GM15510 (cell line): Measurements from ENCODE around the gene SRSF2.

Source experiments
- POLR2A ChIP-seq: IDR thresholded peaks from 3 replicates; pipeline ENCODE4 v1.6.1; 2011; ENCODE audit warnings: borderline replicate concordance; ENCODE audit not compliant: insufficient read length; ENCODE audit errors: extremely low read depth

The SRSF2 gene

DNA sequence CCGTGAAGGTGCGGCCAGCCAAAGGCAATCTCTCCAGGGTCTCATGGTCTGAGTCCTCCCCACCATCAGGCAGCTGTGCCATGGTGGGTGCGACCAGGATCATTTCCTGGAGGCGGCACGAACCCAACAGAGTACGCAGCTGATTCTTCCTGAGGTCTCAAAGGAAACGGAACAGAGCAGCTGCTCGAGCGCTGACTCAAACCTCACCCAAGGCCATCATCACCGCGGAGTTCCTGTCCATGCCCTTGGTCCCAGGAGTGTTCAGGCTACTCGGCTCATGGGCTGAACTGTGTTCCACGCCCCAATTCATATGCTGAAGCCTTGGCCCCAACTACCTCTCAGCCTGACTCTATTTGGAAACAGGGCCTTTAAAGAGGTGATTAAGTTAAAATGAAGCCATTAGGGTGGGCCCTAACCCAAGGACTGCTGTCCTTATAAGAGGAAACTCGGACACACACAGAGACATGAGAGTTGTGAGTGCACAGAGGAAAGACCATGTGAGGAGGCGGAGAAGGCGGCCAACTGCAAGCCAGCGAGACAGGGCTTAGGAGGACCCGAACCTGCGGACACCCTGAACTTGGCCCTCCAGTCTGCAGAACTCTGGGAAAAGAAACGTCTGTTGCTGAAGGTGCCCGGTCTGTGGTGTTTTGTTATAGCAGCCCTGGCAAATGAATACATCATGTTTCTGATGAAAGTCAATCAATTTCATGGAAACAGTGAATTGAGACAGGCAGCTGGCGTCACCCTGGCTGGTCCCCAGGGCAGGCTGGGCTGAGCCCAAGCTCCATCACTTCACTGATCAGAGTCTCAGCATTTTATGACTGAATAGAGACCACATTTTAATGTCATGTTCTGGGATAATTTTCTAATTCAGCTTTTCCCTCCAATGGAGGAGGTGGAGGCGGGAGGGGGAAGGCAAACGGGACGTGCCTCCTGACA lies 40.1 kb downstream of the SRSF2 start:
- no peak for TF ChIP-seq POLR2A

DNA sequence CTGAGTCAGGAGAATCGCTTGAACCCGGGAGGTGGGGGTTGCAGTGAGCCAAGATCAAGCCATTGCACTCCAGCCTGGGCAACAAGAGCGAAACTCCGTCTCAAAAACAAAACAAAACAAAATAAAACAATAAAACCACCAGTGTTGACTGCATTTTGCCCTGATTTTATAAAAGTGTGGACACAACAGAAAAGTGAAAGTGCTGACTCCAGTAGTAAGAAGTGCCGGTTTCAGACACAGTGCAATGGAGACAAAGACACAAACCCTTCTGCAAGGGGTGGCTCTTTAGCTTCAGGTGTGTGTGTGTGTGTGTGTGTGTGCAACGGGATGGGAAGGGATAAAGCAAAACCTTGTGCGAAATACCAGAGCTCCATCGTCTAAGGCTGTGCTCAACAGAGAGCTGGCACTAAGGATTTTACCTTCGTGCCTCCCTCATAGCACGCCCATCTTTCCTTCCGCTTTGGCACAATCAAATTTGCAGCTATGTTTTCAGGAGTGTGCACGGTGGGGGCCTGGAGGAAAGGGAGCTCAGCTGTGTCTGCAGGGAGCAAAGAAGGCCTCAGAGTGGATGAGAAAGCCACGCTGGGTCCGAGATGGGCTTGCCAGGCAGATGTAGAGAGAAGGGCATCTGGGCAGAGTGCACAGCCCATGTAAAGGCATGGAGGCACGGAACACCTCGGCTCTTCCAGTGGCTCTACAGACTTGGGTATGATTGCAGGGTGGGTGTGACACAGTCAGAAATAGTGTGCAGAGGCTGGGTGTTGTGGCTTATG lies 41.9 kb downstream of the SRSF2 start:
- TF ChIP-seq POLR2A: no peak

DNA sequence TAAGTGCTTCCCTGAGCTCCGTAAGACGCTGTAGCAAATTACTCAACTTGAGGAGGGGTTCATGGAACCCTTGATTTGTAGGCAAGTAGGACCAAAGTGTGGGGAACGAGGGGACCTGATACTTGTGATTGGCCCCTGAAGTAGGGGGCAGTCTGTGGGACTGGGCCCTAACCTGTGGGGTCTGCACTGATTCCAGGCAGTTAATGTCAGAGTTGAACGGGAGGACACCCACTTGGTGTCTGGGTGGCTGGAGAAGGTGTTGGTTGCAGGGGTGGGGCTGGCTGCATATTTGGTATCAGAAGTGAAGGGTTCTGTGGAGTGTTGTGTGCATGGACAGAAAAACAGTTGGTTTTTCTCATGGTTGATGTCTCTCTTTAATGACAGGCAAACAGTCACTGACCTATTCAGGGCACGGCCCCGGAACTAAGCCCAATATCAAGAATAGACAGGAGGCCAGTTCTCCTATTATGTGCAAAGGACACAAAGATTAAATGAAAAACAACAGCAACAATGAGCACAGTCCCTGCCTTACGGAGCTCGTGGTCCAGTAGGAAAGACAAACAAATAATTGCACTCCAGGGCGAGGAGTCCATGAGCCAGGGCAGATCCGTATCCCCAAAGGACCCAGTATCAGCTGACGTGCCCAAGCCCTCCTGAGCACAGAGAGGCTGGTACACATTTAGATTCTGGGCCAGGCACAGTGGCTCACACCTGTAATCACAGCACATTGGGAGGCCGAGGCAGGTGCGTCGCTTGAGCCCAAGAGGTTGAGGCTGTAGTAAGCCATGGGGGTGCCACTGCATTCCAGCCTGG lies 45.5 kb downstream of the SRSF2 start:
- no peak for TF ChIP-seq POLR2A

DNA sequence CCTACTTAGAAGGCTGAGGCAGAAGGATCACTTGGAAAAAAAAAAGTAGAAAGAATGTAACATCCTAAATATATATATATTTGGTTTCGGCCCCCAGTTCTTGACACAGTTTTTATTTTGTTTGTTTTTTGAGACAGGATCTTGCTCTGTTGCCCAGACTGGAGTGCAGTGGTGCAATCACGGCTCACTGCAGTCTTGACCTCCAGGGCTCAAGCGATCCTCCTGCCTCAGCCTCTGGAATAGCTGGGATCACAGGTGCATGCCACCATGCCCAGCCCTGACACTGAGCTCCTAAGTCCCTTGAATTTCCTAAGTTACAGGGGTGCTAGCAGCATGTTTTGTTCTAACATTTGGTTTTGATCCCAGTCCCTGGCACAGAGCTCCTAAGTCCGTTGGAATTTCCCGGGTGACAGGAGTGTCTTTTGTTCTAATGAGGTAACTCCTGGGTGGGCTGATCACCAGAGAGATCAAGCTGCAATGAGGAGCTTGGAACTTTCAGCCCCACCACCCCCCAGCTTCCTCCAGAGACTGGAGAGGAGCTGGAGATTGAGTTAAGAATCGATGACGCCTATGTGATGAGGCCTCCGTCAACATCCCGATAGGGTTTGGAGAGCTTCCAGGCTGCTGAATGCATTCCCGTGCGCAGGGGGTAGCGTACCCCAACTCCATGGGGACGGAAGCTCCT lies 46.4 kb downstream of the SRSF2 start:
- no peak for TF ChIP-seq POLR2A

DNA sequence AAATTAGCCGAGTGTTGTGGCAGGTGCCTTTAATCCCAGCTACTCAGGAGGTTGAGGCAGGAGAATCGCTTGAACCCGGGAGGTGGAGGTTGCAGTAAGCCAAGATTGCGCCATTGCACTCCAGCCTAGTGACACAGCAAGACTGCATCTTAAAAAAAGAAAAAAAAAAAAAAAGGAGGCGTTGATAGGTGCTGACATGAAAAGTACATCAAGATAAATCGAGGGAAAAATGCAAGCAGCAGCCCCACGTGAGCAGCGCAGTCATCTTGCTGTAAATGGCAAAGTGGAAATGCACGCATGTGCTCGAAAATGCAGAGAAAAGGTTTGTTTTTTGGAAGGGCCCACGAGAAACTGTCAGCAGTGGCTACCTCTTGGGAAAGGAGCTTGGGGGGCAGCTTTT lies 47.3 kb downstream of the SRSF2 start:
- TF ChIP-seq POLR2A: no peak

DNA sequence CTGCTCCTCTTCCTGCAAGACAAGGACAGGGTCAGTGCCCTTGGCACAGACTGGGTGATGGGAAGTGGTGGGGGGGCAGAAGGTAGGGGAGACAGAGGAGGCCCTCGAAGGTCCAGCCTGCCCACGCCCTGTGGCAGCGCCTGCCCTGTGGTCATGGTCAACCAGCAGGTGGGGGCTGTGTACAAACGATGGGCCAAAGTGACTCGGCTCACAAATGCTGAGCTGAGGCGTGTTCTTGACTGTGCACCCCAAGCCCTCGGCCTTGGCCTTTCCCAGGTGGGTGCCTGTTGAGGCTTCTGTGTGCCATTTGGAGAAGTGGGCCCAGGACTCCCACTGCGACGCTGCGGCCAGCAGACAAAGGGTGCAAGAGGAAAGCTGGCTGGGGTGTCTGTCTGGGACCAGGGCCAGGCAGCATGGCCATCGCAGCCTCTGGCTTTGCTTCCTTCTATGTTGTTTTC lies 48.9 kb downstream of the SRSF2 start:
- no peak for TF ChIP-seq POLR2A

DNA sequence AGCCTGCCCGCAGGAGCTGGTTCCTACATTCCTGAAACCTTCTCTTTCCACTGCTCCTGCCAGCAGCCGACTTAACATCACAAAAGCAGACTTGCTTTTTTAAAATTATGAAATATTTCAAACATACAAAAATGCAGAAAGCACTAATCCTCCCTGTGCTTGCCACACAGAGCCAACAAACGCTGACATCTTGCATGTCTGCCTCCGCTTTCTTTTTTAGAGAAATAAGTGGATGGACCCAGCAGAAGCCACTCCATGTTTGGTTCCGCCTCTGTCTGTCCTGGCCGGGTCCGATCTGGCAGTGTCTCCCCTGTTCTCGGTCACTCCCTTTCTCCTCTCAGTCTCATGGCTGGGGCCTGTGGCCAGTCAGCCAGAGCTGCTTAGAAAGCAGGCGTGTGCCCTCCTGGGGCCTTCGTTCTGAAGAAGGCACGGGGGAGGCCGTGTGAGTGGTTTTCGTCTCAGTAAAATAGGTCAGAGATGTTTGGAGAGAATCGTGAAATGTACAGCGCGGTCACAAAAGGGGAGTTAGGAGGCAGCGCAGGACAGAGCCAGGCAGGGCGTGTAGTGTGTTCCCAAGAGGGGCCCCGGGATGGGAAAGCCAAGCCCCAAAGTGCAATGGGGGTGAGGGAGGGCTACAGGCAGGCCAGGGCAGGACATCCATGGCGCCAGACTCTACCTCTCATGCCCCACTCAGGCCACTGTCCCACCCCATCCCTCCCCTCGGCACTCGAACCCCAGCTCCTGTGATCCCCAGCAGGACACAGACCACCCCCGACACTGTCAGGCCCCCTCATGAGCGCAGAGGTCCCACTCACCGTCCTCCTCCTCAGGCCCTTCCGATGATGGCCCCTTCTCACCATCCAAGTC lies 49.6 kb downstream of the SRSF2 start:
- no peak for TF ChIP-seq POLR2A

DNA sequence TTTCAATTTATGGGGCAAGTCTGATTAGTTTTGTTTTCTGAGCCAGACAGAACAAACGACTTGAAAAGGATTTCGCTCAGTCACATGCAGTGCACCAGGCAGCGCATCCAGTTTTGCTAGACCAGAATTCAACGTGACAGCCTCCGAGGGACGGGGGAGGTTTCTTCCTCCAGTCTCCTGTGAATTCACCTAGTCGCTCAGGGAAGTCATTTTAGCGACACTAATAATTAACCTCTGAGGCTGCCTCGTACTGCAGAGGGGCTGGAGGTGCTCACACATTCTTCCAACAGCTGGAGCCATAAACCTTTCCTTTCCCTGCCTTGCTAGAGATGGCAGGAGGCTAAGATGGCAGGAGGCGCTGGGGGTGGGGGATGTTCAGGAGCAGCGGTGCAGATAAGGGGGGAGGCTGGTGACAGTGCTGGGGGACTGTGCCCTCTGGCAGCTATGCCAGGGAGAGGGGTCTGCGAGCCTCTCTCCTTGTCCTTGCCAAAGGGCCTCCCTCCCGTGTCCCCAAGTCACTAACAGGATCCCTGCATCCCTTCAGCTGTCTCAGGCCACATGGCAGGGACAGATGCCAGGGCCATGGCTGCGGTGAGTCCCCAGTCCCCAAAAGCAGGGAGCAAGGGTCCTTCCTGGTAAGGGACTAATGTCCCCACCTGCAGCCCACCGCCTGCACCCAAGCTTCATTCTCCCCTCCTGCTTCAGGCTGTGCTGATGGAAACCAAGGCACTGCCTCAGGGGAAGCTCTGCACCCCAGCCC lies 50.4 kb downstream of the SRSF2 start:
- no peak for TF ChIP-seq POLR2A

DNA sequence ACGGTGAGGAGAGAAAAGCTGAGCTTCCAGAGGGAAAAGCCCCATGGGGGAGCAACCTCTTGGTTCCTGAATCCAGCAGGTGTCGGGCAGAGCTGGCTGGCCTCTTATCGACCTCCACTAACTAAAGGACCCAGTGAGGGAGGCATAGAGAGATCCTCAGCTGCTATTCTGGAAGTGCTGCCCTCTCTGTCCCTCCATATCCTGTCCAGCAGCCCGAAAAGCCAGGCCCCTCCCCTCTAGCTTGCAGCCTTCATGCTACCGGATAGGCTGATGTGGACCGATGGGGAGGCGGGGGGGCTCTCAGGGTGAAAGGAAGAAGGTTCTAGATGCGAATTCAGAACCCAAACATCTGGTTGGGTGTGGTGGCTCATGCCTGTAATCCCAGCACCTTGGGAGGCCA lies 51.3 kb downstream of the SRSF2 start:
- no peak for TF ChIP-seq POLR2A

DNA sequence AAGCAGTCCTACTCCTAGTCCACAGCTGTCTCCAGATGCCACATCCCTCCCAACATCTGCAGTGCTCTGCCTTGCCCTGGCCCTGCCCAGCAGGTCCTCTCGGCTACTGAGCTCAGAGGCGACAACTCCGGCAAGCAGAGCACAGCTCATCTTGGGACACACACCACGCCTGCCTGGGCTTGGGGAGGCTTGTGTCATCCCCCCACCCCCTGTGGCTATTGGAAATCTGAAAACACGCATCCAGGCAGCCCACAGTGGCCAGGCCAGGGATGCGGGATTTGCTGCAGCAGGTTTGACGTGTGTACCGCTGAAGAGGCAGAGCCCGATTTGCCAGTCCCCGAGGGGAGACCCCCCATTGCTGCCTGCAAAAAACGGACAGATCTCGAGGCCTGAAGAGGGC lies 51.8 kb downstream of the SRSF2 start:
- no peak for TF ChIP-seq POLR2A

DNA sequence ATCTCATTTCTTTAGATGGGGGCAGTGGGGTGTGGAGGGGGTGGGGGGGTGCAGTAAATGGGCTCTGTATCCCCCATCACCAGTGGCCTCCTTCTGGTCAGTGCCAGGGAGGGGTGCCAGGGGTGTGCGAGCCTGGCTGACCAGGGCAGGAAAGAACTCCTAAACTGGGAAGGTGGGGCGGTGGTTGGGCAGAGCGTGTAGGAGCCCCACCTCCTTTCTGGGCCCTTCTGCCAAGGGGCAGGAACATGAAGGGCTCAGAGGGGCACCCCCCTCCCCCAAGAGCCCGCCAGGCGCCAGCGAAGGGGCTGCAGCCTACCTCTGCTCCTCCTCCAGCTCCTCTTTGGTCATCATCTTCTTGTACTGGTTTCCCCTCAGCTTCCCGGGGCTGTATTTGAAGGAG lies 52.4 kb downstream of the SRSF2 start:
- no peak for TF ChIP-seq POLR2A
